NCI-H510A treated with DMSO at 0.1 percent for 48 hours (cell line): ENCODE results near the gene FCER1G.
"Not testable (repeated sequence)": the region's sequence is repeated elsewhere in the genome, so short reads cannot be mapped to it uniquely, and the experiment has no call there.

Experiments
- DNase-seq: peaks from one replicate; lab custom pipeline; 2025; lab: John Stamatoyannopoulos, UW

Gene FCER1G

GRCh38 chr1:161206411-161207140 lies 8.5 kb upstream of the FCER1G start:
- DNase-seq, result no peak

- DNase-seq, result no peak
Observed at GRCh38 chr1:161207173-161207572, 7.9 kb upstream of the FCER1G start.

GRCh38 chr1:161209790-161210409 lies 5.2 kb upstream of the FCER1G start:
- peak; percentile 72 for DNase-seq

GRCh38 chr1:161214369-161214768 lies 726 bp upstream of the FCER1G start:
- DNase-seq, result no peak

- DNase-seq, result no peak
Observed at GRCh38 chr1:161216945-161217712, 2.0 kb downstream of the FCER1G start.

GRCh38 chr1:161217831-161218230 lies 2.7 kb downstream of the FCER1G start:
- DNase-seq, result no peak

- DNase-seq, result no peak
Observed at GRCh38 chr1:161218301-161219077, 3.4 kb downstream of the FCER1G start.

GRCh38 chr1:161219078-161219892 lies 4.2 kb downstream of the FCER1G start:
- no peak for DNase-seq

GRCh38 chr1:161220002-161220401 lies 4.9 kb downstream of the FCER1G start:
- DNase-seq, result no peak

- no peak for DNase-seq
Observed at GRCh38 chr1:161222175-161223019, 7.3 kb downstream of the FCER1G start.

- DNase-seq, result no peak
Observed at GRCh38 chr1:161223805-161224694, 9.0 kb downstream of the FCER1G start.

- DNase-seq, result not testable (repeated sequence)
Observed at GRCh38 chr1:161224695-161225087, 9.6 kb downstream of the FCER1G start.

- DNase-seq, result no peak
Observed at GRCh38 chr1:161225178-161225533, 10.1 kb downstream of the FCER1G start.

- DNase-seq, result peak; percentile 95
Observed at GRCh38 chr1:161225534-161226319, 10.6 kb downstream of the FCER1G start, which contains the start of gene TOMM40L. Gene TOMM40L, plus strand, starts transcription at chr1:161226060. Its CDS starts 430 bp downstream, at chr1:161226490.

- DNase-seq, result peak; percentile 7
Observed at GRCh38 chr1:161226320-161226711, 11.2 kb downstream of the FCER1G start.

GRCh38 chr1:161226759-161227158 lies 11.7 kb downstream of the FCER1G start:
- no peak for DNase-seq

GRCh38 chr1:161227196-161227871 lies 12.2 kb downstream of the FCER1G start:
- peak; percentile 83 for DNase-seq

GRCh38 chr1:161228032-161228431 lies 12.9 kb downstream of the FCER1G start:
- no peak for DNase-seq
